ENCODE results near the gene FRAS1.

The FRAS1 gene

DNA sequence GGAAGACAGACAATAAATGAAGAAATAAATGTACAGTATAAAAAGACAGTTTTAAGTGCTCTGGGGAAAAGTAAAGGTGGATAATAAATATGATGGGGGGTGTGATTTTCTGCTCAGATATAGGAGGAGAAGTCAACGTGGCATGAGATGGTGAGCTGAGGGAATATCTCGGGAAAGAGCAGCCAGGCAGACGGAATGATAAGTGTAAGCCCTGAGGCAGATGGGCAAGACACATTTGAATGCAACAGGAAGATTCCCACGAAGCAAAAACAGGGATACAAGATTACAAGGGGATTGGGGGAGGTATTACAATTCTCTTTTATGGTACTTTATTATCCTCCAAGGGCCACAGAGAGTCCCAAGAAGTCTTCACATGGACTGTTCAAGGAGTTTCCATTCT lies 505.6 kb downstream of the FRAS1 start:
- TF ChIP-seq, protein P1, sequence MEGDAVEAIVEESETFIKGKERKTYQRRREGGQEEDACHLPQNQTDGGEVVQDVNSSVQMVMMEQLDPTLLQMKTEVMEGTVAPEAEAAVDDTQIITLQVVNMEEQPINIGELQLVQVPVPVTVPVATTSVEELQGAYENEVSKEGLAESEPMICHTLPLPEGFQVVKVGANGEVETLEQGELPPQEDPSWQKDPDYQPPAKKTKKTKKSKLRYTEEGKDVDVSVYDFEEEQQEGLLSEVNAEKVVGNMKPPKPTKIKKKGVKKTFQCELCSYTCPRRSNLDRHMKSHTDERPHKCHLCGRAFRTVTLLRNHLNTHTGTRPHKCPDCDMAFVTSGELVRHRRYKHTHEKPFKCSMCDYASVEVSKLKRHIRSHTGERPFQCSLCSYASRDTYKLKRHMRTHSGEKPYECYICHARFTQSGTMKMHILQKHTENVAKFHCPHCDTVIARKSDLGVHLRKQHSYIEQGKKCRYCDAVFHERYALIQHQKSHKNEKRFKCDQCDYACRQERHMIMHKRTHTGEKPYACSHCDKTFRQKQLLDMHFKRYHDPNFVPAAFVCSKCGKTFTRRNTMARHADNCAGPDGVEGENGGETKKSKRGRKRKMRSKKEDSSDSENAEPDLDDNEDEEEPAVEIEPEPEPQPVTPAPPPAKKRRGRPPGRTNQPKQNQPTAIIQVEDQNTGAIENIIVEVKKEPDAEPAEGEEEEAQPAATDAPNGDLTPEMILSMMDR (IDR thresholded peaks at IDR 0.05; ENCODE audit: control extremely low read depth, extremely low read depth, low read depth, missing control alignments) = no peak
- CTCF ChIA-PET = no interaction called here
- no peak for DNase-seq (ENCODE audit: extremely low spot score)
- POLR2A ChIA-PET = no interaction called here

DNA sequence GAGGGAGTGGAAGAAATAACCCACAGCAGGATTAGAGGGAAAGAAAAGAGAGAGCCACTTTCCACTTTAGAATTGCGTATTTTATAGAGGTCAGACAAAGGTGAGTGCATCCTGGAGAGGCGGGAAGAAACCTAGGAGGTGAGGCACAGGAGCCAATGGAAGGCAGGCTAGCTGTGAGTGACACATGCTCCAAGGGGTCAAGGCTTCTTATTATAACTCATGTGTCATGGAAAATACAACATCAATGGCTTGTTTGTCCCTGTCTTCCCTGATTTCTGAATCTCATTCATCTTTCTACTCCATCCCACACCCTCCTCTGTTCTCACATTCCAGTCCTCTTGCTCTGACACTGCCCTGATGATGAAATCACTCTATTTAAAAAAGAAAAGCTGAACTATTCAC lies 508.8 kb downstream of the FRAS1 start:
- TF ChIP-seq, protein P1 (IDR thresholded peaks at IDR 0.05; ENCODE audit: control extremely low read depth, extremely low read depth, low read depth, missing control alignments) = no peak
- no peak for DNase-seq (ENCODE audit: extremely low spot score)
- POLR2A ChIA-PET = no interaction called here
- CTCF ChIA-PET = interaction anchor here (1.4 kb wide), 1 partner anchor 32 kb away, joined by 3 read pairs; no protein-coding TSS in a partner anchor

DNA sequence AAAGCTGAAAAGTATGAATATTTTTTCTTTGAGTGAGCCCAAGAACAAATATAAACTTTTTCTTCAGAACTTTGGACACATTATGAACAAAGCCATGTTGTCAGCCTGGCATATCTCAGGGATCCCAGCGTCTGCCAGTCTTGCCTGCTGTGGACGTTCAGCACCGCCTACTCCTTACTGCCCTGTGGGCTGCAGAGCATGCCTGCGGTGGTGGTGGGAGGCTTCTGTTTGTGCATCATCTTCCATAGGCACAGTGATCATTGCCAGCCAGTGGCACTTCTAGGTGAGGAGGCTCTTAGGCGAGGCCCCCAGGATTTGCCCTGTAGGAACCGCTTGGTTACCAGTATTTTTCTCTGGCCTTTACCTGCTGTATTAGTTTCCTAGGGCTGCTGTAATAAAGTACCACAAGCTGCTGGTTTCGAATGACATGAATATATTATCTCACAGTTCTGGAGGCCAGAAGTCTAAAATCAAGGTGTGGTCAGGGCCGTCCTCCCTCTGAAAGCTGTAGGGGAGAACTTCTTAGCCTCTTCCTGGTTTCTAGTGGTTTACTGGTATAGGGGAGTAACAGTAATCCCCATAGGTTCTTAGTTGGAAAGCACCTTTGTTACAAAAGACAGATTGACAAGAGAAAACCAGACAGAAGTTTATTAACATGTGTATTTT lies 509.8 kb downstream of the FRAS1 start:
- ChIA-PET POLR2A (no interaction called here), CTCF (interaction anchor here (0.7 to 1.4 kb wide), 3 partner anchors 16 to 33 kb away, joined by 3 to 4 read pairs (median 3); no protein-coding TSS in a partner anchor)
- TF ChIP-seq, protein P1 (IDR thresholded peaks at IDR 0.05; ENCODE audit: control extremely low read depth, extremely low read depth, low read depth, missing control alignments) = no peak
- DNase-seq (ENCODE audit: extremely low spot score) = no peak

DNA sequence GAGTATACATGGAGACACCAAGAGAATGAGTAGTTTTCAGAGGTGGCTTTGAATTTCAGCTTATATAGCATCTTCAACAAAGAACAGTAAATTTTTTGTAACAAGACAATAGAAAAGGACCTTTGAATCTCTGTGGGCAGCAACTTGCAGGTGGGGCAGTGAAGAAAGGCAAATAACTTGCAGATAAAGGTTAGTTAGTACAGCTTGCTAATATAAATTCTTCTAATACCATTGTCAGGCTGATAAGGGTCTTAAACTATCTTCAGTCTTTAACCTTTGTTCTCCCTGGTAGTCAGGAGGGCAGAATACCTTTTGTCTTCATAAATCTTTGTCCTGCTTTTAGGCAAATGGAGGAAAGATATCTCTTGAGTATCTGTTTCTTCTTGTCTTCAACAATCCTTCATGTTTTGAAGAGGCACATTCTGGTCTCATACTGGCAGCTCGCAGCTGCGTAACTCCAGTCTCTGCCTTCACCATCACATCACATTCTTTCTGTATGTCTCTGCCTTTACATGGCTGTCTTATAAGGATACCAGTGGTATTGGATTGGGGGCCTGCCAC lies 510.5 kb downstream of the FRAS1 start:
- POLR2A ChIA-PET = no interaction called here
- TF ChIP-seq, protein P1 (IDR thresholded peaks at IDR 0.05; ENCODE audit: control extremely low read depth, extremely low read depth, low read depth, missing control alignments) = no peak
- CTCF ChIA-PET = interaction anchor here (0.7 to 1.4 kb wide), 4 partner anchors 13 to 33 kb away, joined by 3 to 4 read pairs (median 3); no protein-coding TSS in a partner anchor
- DNase-seq (ENCODE audit: extremely low spot score) = no peak

DNA sequence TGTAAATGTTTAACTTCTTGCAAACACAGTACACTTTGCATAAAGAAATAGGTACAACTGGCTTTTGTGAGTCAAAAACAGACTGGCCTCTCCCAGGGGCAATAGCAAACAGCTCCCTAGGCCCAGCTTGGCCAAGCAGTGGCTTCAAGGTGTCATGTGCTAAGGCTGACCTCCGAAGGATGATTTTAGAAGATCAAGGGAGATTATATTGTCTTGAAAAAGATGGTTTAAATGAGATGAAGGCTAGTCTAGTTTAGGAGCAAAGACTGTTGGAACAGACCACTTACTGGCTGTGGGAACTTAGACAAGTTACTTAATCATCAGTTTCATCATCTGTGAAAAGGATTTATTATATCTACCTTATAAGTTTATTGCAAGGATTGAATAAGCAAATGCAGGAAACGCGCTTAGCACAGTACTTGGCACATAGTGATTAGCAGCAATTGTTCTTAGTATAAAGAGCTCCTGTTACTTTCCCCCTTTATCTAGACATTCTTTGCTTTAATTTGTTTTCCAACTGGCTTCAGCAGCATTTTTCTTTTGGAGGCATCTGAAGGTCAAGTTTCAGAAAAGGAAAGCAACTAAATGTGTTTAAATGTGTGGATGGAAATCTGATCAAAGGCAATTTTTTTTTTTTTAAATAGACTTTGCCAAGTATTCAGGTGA lies 511.6 kb downstream of the FRAS1 start:
- ChIA-PET POLR2A (interaction anchor here (0.7 kb wide), 1 partner anchor 918 kb away, joined by 4 read pairs; no protein-coding TSS in a partner anchor), CTCF (interaction anchor here (0.9 to 1.2 kb wide), 3 partner anchors 11 to 21 kb away, joined by 3 read pairs; no protein-coding TSS in a partner anchor)

DNA sequence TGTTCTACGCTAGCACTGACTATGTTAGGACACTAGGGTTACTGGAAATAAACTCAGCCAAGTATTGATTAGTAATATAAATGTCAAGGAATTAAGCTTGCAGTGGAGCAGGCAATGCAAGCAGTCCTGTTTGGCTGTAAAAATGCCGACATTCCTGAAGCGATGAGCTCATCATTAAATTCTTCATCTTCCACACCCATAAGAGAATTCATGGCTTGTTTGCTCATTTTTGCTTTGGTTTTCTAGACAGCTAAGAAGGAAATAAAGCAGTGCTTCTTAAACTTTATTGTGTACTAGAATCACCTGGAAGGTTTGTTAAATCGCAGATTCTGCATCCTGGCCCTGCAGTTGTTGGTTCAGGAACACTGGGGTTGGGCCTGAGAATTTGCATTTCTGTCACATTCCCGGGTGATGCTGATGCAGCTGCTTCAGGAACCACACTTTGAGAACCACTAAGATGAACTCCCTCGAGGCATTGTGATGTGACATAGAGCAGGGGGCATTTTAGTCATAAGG lies 512.2 kb downstream of the FRAS1 start:
- DNase-seq (ENCODE audit: extremely low spot score) = no peak
- TF ChIP-seq, protein P1 (IDR thresholded peaks at IDR 0.05; ENCODE audit: control extremely low read depth, extremely low read depth, low read depth, missing control alignments) = no peak
- POLR2A ChIA-PET = no interaction called here
- CTCF ChIA-PET = interaction anchor here (0.9 to 1.1 kb wide), 2 partner anchors 11 to 20 kb away, joined by 3 read pairs; no protein-coding TSS in a partner anchor

More for the DNA sequence above, 511.6 kb downstream of the FRAS1 start:
- TF ChIP-seq, protein P1 (IDR thresholded peaks at IDR 0.05; ENCODE audit: control extremely low read depth, extremely low read depth, low read depth, missing control alignments) = no peak
- no peak for DNase-seq (ENCODE audit: extremely low spot score)
